ENCODE results near the gene PLOD3.
"Not testable (repeated sequence)": the region's sequence is repeated elsewhere in the genome, so short reads cannot be mapped to it uniquely, and the experiment has no call there.

Gene PLOD3

DNA sequence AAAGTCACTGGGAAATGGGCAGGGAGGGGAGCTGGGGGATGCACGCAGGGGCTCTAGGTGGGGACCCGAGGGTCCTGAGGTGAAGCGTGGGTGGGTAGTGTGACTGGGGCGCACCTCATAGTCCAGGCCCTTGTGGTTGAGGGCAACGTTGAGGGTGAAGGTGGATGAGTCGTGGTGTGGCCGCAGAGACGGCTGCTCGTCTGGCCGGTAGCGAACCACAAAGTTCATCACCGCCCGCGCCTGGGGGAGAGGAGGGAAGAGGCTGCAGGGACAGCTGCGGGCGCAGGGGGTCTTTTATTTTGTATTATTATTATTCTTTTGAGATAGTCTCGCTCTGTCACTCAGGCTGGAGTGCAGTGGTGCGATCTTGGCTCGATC, 10.7 kb downstream of the PLOD3 start:
- H4K20me1 ChIP-seq (ENCODE audit: insufficient read depth, low read length), result no peaks in the 10 kb centered on the region
- no peaks in the 10 kb centered on the region for H3K4me1 ChIP-seq (ENCODE audit: insufficient read depth, low read length)
- peaks cover 13% of the 10 kb centered on the region for H3K36me3 ChIP-seq (ENCODE audit: insufficient read depth, low read length)
- H2AFZ ChIP-seq (ENCODE audit: low read depth, low read length), result no peak overlapping the region
- H3K4me2 ChIP-seq (ENCODE audit: insufficient read depth, low read length), result no peak overlapping the region
- H3K9ac ChIP-seq (ENCODE audit: low read depth, low read length), result no peak overlapping the region
- no peak for TF ChIP-seq EZH2 (IDR thresholded peaks at IDR 0.05; ENCODE audit: borderline replicate concordance, low read depth, low read length, severe bottlenecking)
- TF ChIP-seq, protein P1, sequence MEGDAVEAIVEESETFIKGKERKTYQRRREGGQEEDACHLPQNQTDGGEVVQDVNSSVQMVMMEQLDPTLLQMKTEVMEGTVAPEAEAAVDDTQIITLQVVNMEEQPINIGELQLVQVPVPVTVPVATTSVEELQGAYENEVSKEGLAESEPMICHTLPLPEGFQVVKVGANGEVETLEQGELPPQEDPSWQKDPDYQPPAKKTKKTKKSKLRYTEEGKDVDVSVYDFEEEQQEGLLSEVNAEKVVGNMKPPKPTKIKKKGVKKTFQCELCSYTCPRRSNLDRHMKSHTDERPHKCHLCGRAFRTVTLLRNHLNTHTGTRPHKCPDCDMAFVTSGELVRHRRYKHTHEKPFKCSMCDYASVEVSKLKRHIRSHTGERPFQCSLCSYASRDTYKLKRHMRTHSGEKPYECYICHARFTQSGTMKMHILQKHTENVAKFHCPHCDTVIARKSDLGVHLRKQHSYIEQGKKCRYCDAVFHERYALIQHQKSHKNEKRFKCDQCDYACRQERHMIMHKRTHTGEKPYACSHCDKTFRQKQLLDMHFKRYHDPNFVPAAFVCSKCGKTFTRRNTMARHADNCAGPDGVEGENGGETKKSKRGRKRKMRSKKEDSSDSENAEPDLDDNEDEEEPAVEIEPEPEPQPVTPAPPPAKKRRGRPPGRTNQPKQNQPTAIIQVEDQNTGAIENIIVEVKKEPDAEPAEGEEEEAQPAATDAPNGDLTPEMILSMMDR (IDR thresholded peaks at IDR 0.05; ENCODE audit: borderline replicate concordance, extremely low read depth, low read length, poor library complexity, severe bottlenecking), result no peak
- ATAC-seq (ENCODE audit: insufficient read depth, low read depth) (no peak), DNase-seq (no peak)
- no peaks in the 10 kb centered on the region for H3K9me3 ChIP-seq (ENCODE audit: insufficient read depth, low read length, severe bottlenecking)
- no peak overlapping the region for H3K4me3 ChIP-seq (ENCODE audit: low read depth in 1 of 2, low read length in 2 of 2)
- H3K27me3 ChIP-seq (ENCODE audit: insufficient read depth, low read length, poor library complexity), result no peaks in the 10 kb centered on the region
- no peak overlapping the region for H3K27ac ChIP-seq (ENCODE audit: low read length)
- H3K79me2 ChIP-seq (ENCODE audit: insufficient read depth, low read length), result no peaks in the 10 kb centered on the region

GRCh38 chr7:101205901-101206664, 11.3 kb downstream of the PLOD3 start:
- TF ChIP-seq, protein P1 (IDR thresholded peaks at IDR 0.05; ENCODE audit: borderline replicate concordance, extremely low read depth, low read length, poor library complexity, severe bottlenecking), result no peak
- TF ChIP-seq EZH2 (IDR thresholded peaks at IDR 0.05; ENCODE audit: borderline replicate concordance, low read depth, low read length, severe bottlenecking), result no peak
- no peak overlapping the region for H3K9ac ChIP-seq (ENCODE audit: low read depth, low read length)
- H3K27me3 ChIP-seq (ENCODE audit: insufficient read depth, low read length, poor library complexity), result no peaks in the 10 kb centered on the region
- H3K4me1 ChIP-seq (ENCODE audit: insufficient read depth, low read length), result no peaks in the 10 kb centered on the region
- 0 out of 2 replicates have a peak, but pooled peaks cover 8% of the 10 kb centered on the region for H3K36me3 ChIP-seq (ENCODE audit: insufficient read depth, low read length)
- H2AFZ ChIP-seq (ENCODE audit: low read depth, low read length), result no peak overlapping the region
- no peak overlapping the region for H3K4me3 ChIP-seq (ENCODE audit: low read depth in 1 of 2, low read length in 2 of 2)
- no peak for ATAC-seq (ENCODE audit: insufficient read depth, low read depth)
- no peaks in the 10 kb centered on the region for H3K79me2 ChIP-seq (ENCODE audit: insufficient read depth, low read length)
- no peaks in the 10 kb centered on the region for H3K9me3 ChIP-seq (ENCODE audit: insufficient read depth, low read length, severe bottlenecking)
- no peaks in the 10 kb centered on the region for H4K20me1 ChIP-seq (ENCODE audit: insufficient read depth, low read length)
- H3K27ac ChIP-seq (ENCODE audit: low read length), result no peak overlapping the region
- H3K4me2 ChIP-seq (ENCODE audit: insufficient read depth, low read length), result no peak overlapping the region
- no peak for DNase-seq

DNA sequence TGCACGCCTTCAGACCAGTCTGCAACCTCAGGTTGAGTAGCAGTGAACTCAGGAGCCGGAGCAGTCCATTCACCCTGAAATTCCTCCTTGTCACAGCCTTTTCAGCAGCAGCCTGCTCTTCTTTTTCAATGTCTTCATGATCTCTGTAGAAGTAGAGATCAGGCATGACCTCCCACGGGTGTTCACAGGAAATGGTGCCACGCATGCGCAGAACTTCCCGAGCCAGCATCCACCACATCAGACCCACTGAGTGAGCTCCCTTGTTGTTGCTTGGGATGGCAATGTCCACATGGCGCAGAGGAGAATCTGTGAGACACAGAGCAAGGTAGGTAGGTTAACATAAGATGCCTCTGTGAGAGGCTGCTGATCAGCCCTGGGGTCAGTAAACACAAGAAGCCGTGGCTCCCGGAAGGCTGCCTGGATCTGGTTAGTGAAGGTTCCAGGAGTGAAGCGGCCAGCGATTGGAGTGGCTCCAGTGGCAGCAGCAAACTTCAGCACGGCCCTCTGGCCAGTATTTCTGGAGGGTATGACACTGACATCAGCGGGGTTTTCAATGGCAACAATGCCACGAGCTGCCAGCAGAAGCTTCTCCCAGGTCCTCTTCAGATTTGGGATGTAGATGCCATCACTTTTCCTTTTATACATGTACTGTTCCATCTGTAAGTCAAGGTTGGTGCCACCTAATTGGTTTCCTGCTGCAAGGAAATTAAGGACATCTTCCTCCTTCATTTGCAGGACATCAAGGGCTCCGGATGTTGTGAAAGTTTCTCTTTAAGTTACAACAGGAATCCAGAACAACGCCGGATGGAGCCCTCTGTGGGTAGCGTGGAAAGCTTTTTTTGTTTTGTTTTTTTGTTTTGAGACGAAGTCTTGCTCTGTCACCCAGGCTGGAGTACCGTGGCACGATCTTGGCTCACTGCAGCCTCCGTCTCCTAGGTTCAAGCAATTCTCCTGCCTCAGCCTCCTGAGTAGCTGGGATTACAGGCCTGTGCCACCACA, 13.3 kb downstream of the PLOD3 start:
- H3K27me3 ChIP-seq (ENCODE audit: insufficient read depth, low read length, poor library complexity); H3K36me3 ChIP-seq (ENCODE audit: insufficient read depth, low read length); H3K4me3 ChIP-seq (ENCODE audit: low read depth in 1 of 2, low read length in 2 of 2); H3K9ac ChIP-seq (ENCODE audit: low read depth, low read length); H3K9me3 ChIP-seq (ENCODE audit: insufficient read depth, low read length, severe bottlenecking); H2AFZ ChIP-seq (ENCODE audit: low read depth, low read length); H4K20me1 ChIP-seq (ENCODE audit: insufficient read depth, low read length); H3K79me2 ChIP-seq (ENCODE audit: insufficient read depth, low read length); H3K4me1 ChIP-seq (ENCODE audit: insufficient read depth, low read length); ATAC-seq (ENCODE audit: insufficient read depth, low read depth); H3K27ac ChIP-seq (ENCODE audit: low read length); DNase-seq; H3K4me2 ChIP-seq (ENCODE audit: insufficient read depth, low read length): not testable (repeated sequence)

- DNase-seq, result no peak
- Histone ChIP-seq H3K36me3 (ENCODE audit: insufficient read depth, low read length) (0 out of 2 replicates have a peak, but pooled peaks cover under 1% of the 10 kb centered on the region), H3K4me3 (ENCODE audit: low read depth in 1 of 2, low read length in 2 of 2) (no peak overlapping the region), H4K20me1 (ENCODE audit: insufficient read depth, low read length) (no peaks in the 10 kb centered on the region), H3K4me1 (ENCODE audit: insufficient read depth, low read length) (no peaks in the 10 kb centered on the region), H3K9ac (ENCODE audit: low read depth, low read length) (no peak overlapping the region), H2AFZ (ENCODE audit: low read depth, low read length) (no peak overlapping the region), H3K27me3 (ENCODE audit: insufficient read depth, low read length, poor library complexity) (no peaks in the 10 kb centered on the region), H3K27ac (ENCODE audit: low read length) (no peak overlapping the region), H3K79me2 (ENCODE audit: insufficient read depth, low read length) (no peaks in the 10 kb centered on the region), H3K9me3 (ENCODE audit: insufficient read depth, low read length, severe bottlenecking) (no peaks in the 10 kb centered on the region), H3K4me2 (ENCODE audit: insufficient read depth, low read length) (no peak overlapping the region)
- ATAC-seq (ENCODE audit: insufficient read depth, low read depth), result no peak
- TF ChIP-seq, protein P1 (IDR thresholded peaks at IDR 0.05; ENCODE audit: borderline replicate concordance, extremely low read depth, low read length, poor library complexity, severe bottlenecking), result no peak
- TF ChIP-seq EZH2 (IDR thresholded peaks at IDR 0.05; ENCODE audit: borderline replicate concordance, low read depth, low read length, severe bottlenecking), result no peak
These were observed 14.8 kb downstream of the PLOD3 start for GRCh38 chr7:101202603-101202918.
